Islet precursor cell (in vitro differentiated cells): Measurements from ENCODE around the gene POLD2.

Experiments
- DNase-seq: peaks from one replicate; pipeline ENCODE4 v3.0.0-alpha.2; 2018

Gene POLD2

GRCh38 chr7:44112997-44113763 is 10.2 kb downstream of the POLD2 start:
- no peak for DNase-seq

DNA sequence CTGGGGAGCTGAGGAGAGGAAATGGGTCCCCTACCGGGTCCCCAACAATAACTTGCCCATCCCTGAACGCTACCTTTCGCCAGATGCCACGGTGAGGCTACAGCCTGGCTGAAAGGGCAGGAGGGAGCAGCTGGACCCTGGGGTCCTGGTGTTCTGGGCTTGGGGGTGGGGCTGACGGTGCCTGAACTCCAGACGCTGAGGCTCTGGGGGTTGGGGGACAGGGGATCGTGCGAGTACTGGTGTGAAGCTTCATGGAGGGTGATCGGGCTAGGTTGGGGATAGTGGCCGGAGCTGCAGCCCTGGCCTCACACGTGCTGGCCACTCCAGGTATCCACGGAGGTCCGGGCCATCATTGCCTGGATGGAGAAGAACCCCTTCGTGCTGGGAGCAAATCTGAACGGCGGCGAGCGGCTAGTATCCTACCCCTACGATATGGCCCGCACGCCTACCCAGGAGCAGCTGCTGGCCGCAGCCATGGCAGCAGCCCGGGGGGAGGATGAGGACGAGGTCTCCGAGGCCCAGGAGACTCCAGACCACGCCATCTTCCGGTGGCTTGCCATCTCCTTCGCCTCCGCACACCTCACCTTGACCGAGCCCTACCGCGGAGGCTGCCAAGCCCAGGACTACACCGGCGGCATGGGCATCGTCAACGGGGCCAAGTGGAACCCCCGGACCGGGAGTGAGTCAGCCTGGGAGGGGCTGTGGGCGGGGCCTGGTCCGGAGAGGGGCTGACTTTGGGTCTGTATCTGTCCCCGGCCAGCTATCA is 10.9 kb downstream of the POLD2 start:
- DNase-seq: no peak

DNA sequence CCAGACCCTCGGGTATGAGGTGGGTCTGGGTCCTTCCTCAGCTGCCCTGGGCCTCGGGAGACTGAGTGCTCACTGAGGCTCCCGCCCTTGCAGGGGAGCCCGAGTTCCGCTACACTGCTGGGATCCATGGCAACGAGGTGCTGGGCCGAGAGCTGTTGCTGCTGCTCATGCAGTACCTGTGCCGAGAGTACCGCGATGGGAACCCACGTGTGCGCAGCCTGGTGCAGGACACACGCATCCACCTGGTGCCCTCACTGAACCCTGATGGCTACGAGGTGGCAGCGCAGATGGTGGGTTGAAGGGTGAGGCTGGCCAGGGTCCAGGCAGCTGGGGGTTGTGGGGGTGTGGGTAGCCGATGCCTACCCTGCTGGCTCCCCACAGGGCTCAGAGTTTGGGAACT is 11.6 kb downstream of the POLD2 start:
- DNase-seq: no peak

DNA sequence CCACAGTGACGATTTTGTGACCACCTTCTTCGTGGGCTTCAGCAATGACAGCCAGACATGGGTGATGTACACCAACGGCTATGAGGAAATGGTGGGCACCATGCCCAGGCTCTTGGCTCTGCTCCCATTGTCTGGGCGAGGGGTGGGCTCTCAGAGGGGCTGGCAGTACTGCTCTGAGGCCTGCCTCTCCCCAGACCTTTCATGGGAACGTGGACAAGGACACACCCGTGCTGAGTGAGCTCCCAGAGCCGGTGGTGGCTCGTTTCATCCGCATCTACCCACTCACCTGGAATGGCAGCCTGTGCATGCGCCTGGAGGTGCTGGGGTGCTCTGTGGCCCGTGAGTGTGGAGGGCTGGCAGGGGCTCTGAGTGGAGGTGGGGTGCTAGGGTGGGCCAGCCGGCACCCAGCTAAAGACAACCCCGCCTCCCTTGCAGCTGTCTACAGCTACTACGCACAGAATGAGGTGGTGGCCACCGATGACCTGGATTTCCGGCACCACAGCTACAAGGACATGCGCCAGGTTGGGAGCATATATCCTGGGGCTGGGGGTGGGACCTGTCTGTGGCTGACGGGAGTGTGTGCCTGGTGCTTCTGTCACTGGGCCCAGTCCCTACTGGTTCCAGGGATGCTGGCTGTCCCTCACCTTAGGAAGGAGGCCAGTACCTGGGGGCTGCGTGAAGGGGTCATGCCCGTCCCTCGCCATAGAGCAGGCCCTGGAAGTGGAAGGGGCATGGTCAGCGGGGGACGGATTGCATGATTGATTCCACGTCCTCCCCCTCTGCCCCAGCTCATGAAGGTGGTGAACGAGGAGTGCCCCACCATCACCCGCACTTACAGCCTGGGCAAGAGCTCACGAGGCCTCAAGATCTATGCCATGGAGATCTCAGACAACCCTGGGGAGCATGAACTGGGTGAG is 12.4 kb downstream of the POLD2 start:
- DNase-seq: no peak

- no peak for DNase-seq
These were observed 13.4 kb downstream of the POLD2 start for GRCh38 chr7:44109991-44110390.

DNA sequence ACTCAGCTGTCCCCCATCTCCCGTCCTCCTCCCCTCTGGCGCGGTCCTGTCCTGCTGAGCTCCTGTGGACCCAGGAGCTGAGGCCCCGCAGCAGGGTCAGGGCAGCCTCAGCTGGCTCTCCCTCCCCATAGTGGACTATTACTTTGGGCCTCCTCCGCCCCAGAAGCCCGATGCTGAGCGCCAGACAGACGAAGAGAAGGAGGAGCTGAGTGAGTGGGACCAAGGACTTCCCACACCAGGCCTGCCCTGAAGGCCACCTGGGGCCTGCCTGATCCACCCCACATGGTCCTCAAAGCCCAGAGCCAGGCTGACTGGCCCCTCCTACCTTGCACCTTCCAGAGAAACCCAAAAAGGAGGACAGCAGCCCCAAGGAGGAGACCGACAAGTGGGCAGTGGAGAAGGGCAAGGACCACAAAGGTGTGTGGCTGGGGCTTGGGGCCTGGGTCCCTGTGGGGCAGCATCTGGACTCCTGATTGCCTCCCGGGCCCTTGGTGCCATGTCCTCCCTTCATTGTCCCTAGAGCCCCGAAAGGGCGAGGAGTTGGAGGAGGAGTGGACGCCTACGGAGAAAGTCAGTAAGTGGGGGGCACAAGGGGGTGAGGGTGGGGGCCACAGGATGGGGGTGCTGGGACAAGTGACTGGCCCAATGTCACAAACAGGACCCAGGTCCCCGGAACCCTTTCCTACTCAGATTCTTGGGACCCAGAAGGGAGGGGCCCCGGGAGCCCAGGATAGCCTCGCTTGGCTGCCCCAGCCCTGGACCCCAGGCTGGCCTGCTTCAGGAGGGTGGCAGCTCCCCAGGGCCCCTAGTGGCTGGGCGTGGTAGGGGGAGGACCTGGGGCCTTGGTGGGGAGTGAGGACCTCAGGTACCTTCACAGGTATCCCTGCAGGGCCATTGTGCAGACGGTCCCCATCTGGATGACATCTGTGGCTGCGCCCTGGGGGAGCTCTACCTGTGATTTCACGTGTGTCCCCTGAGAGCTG is 14.3 kb downstream of the POLD2 start:
- DNase-seq: no peak

DNA sequence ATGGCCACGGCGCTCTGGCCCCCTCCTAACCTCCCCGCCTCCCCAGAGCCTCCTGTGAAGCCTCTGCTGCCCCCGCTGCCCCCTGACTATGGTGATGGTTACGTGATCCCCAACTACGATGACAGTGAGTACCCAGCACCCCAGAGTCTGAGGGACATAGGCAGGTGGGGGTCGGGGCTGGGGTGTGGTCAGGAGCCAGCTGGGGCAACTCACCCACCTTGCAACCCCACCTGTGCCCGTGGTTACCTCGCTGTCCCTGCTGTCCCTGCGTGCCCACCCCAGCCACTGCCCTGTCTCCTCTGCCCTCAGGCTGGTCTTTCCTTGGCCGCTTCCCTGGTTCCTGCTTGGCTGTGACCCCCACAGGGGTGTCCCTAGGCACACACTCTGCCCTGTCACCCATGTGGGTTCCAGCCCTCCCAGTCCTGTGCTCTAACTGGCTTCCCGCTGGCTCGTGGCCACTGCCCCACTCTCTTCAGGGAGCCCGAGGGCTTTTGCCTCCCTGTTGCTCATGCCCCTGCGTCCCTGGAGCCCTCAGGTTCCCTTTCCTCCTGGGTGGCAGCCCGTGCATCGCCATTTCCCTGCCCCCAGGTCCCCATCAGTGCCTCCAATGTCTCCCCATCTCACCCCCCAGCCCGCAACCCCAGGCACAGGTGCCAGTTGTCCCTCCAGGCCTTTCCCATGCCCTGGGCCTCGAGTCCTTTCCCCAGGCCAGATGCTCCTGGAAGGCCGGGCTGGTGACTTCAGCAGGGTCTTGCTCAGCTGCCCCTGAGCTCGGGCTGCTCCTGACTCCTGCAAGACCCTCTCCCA is 15.2 kb downstream of the POLD2 start:
- DNase-seq: no peak

DNA sequence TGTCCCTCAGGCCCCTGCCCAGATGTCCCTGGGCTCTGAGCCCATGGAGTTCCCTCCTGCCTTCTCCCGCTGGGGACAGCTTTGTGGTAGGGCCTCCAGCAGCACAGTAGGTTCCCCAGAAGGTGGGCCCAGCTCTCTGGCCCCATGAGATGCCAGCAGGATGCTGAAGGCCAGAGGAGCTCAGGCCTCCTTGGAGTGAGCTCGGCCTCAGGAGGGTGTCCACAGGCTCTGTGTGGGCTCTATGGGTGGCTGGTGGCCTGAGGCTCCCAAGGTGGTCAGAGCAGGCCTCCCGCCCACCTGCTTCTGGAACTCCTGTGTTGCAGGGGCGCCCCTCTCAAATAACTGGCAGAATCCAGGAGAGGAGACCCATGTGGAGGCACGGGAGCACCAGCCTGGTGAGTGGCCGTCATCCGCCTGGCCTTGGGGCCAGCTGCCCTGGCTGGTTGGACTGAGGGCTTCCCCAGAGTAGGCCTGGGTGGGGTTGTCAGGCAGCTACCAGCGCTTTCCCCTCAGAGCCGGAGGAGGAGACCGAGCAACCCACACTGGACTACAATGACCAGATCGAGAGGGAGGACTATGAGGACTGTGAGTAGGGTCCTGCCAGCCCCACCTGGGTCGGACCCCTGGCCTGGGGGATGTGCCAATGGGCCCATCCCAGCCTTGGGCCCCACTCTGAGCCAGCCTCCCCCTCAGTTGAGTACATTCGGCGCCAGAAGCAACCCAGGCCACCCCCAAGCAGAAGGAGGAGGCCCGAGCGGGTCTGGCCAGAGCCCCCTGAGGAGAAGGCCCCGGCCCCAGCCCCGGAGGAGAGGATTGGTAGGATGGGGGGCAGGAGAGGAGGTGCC is 16.0 kb downstream of the POLD2 start:
- no peak for DNase-seq

- no peak for DNase-seq
These were observed 16.9 kb downstream of the POLD2 start for GRCh38 chr7:44106311-44107065.

DNA sequence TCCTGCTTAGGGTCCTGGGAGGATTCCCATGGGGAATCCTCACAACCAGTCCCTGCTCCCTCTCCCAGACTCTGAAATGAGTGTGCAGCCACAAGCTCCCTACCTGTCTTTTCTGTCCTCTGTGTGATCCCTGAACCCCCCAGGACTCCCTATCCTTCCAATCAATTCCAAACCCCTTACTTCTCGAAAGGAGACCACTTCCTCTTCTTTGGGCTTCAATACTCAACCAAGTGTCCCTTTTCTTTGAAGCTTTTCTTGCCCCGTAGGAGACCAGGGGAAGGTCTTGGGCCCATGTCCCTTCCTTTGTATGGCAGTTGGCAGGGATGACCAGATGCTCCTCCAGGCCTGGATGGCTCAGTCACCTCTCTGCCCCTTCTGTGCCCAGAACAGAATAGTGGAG is 17.5 kb downstream of the POLD2 start:
- DNase-seq: no peak

- peak; percentile 78 for DNase-seq
These were observed 18.2 kb downstream of the POLD2 start for GRCh38 chr7:44104860-44105771.

GRCh38 chr7:44103923-44104859 is 19.2 kb downstream of the POLD2 start, which contains the start of gene AEBP1:
AEBP1 (plus strand) TSS chr7:44104345; CDS start chr7:44104666, 321 bp downstream.
- peak; percentile 82 for DNase-seq

DNA sequence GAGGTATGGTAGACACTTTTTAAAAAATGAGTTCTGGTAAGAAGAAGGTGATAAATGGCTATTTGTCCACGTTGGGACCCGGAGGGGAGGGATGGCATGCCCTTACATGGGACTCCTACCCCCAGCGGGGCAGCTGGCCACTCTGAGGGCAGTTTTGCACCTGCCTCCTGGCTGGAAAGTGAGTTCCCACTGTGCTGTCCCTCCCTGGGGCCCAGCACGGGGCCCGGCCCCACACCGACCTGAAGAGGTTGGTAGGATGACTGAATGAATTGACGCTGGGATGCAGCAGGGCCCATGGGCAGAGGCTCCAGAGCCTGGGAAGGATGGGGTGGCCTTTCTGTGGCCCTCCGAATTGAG is 19.8 kb downstream of the POLD2 start:
- DNase-seq: no peak

DNA sequence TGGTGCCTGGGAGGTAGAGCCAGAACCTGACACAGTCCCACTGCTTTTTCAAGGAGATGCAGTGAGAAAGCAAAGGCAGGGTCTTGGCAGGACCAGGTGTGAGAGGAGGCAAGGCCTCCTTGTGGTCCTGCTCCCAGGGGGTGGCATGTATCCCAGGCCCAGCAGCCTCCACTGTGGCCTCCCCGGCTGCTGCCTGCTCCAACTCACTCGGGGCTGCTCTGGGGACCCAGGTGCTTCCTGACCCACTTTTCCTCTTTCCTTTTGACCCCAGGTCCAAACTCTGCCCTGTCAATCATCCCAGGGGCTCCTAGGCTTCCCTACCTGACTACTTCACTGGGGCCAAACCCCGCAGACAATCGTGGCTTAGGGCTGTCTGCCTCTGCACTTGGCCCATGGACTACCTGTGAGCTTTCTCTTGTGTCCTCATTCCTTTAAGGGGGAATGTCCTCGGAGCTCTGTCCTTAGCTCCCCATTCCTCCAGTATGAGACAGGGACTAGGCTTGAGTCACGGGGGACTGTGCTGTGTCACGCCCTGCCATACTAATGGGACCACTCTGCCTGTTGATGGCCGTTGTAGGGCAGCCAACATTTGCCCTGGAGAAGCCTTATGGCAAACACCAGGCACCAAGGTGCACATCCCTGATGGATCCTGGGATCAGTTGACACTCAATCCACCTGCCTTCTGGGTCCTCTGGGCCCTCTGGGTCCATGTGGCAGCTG is 20.3 kb downstream of the POLD2 start:
- no peak for DNase-seq

GRCh38 chr7:44101966-44102845 is 21.1 kb downstream of the POLD2 start:
- DNase-seq: no peak
